OCI-LY1 (cell line): ENCODE data around the gene SLC4A1.

Experiments used
- H2AFZ ChIP-seq: fragments of 200-600 bp; sonication (generic), shearing (Covaris generic); 2 replicates; pipeline ENCODE4 v1.6.0; 2014; ENCODE audit warnings: antibody characterized with exemption, mild to moderate bottlenecking, low read length
- H3F3A ChIP-seq: fragments of 200-600 bp; sonication (generic), shearing (Covaris generic); 2 replicates; pipeline ENCODE4 v1.6.0; 2014; ENCODE audit warnings: mild to moderate bottlenecking, antibody characterized with exemption, low read length, moderate library complexity; ENCODE audit not compliant: insufficient read depth
- H3K27ac ChIP-seq: fragments of 200-600 bp; sonication (generic); 2 replicates; pipeline ENCODE4 v1.5.1; 2014; ENCODE audit warnings: low read length, mixed run types, mild to moderate bottlenecking, low read depth; ENCODE audit not compliant: poor library complexity, severe bottlenecking
- H3K27me3 ChIP-seq: fragments of 200-600 bp; sonication (generic); 2 replicates; pipeline ENCODE4 v1.6.0; 2014; ENCODE audit warnings: antibody characterized with exemption, mild to moderate bottlenecking, low read length, moderate library complexity; ENCODE audit not compliant: insufficient read depth
- H3K36me3 ChIP-seq: fragments of 200-600 bp; sonication (generic); 2 replicates; pipeline ENCODE4 v1.6.1; 2014; ENCODE audit warnings: mild to moderate bottlenecking, antibody characterized with exemption, low read length, moderate library complexity, mixed read lengths; ENCODE audit not compliant: insufficient read depth
- H3K4me1 ChIP-seq: fragments of 200-600 bp; sonication (generic); 2 replicates; pipeline ENCODE4 v1.5.1; 2014; ENCODE audit warnings: mild to moderate bottlenecking, low read length, moderate library complexity; ENCODE audit not compliant: insufficient read depth, severe bottlenecking
- H3K4me2 ChIP-seq: fragments of 200-600 bp; sonication (generic), shearing (Covaris generic); 2 replicates; pipeline ENCODE4 v1.6.1; 2014; ENCODE audit warnings: low read length
- H3K4me3 ChIP-seq: fragments of 200-600 bp; sonication (generic); 2 replicates; pipeline ENCODE4 v1.5.1; 2014; ENCODE audit warnings: low read length, low read depth, mild to moderate bottlenecking, mixed read lengths; ENCODE audit not compliant: poor library complexity, severe bottlenecking
- H3K79me2 ChIP-seq: fragments of 200-600 bp; shearing (Covaris generic); 2 replicates; pipeline ENCODE4 v1.6.1; 2016; ENCODE audit warnings: mixed run types, low read length, mixed read lengths; ENCODE audit not compliant: insufficient read depth
- H3K9ac ChIP-seq: fragments of 200-600 bp; sonication (generic), shearing (Covaris generic); 2 replicates; pipeline ENCODE4 v1.6.1; 2014; ENCODE audit warnings: mild to moderate bottlenecking, low read length, mixed read lengths
- H3K9me2 ChIP-seq: fragments of 200-600 bp; sonication (generic), shearing (Covaris generic); 2 replicates; pipeline ENCODE4 v1.6.1; 2014; ENCODE audit warnings: low read depth, mild to moderate bottlenecking, low read length, mixed read lengths
- H3K9me3 ChIP-seq: fragments of 200-600 bp; shearing (Covaris generic); 2 replicates; pipeline ENCODE4 v1.6.1; 2014; ENCODE audit warnings: low read length, mixed read lengths
- H4K20me1 ChIP-seq: fragments of 200-600 bp; sonication (generic), shearing (Covaris generic); 2 replicates; pipeline ENCODE4 v1.6.0; 2016; ENCODE audit warnings: mild to moderate bottlenecking, low read length; ENCODE audit not compliant: insufficient read depth
- CTCF ChIP-seq: fragments of 200-600 bp; sonication (generic), shearing (Covaris generic); IDR thresholded peaks from 2 replicates; pipeline ENCODE4 v1.5.1; 2017; ENCODE audit warnings: mild to moderate bottlenecking, antibody characterized with exemption, low read length, moderate library complexity, mixed read lengths
- EZH2 ChIP-seq: fragments of 200-600 bp; sonication (generic), shearing (Covaris generic); IDR thresholded peaks from 2 replicates; pipeline ENCODE4 v1.8.0; 2017; ENCODE audit warnings: borderline replicate concordance, mixed run types, mild to moderate bottlenecking, antibody characterized with exemption, low read length, moderate library complexity, mixed read lengths

SLC4A1 gene

GRCh38 chr17:44210342-44211192 is 57.4 kb downstream of the SLC4A1 start:
- no peak for TF ChIP-seq EZH2
- peak; percentile 97 for TF ChIP-seq CTCF
- no peaks in the 10 kb centered on the region for H3K9me2 ChIP-seq
- no peaks in the 10 kb centered on the region for H3K9me3 ChIP-seq
- H3K27me3 ChIP-seq = no peaks in the 10 kb centered on the region
- H3K36me3 ChIP-seq = peaks cover 74% of the 10 kb centered on the region
- H2AFZ ChIP-seq = no peak overlapping the region
- H3K9ac ChIP-seq = peak overlapping the region; percentile 72
- peak overlapping the region; percentile 46 for H3K4me3 ChIP-seq
- no peaks in the 10 kb centered on the region for H4K20me1 ChIP-seq
- peak overlapping the region; percentile 68 for H3K4me2 ChIP-seq
- H3F3A ChIP-seq = no peaks in the 10 kb centered on the region
- no peaks in the 10 kb centered on the region for H3K79me2 ChIP-seq
- H3K4me1 ChIP-seq = peaks cover 36% of the 10 kb centered on the region
- peak overlapping the region; percentile 74 for H3K27ac ChIP-seq

GRCh38 chr17:44209786-44210341 is 58.1 kb downstream of the SLC4A1 start:
- peaks cover 34% of the 10 kb centered on the region for H3K4me1 ChIP-seq
- H3K9me2 ChIP-seq = no peaks in the 10 kb centered on the region
- peak overlapping the region; percentile 68 for H3K4me2 ChIP-seq
- H3K27ac ChIP-seq = peak overlapping the region; percentile 49
- H4K20me1 ChIP-seq = no peaks in the 10 kb centered on the region
- H3K9me3 ChIP-seq = no peaks in the 10 kb centered on the region
- H3K9ac ChIP-seq = peak overlapping the region; percentile 64
- no peak for TF ChIP-seq EZH2
- TF ChIP-seq CTCF = no peak
- H3K4me3 ChIP-seq = peak overlapping the region; percentile 41
- no peak overlapping the region for H2AFZ ChIP-seq
- H3K27me3 ChIP-seq = no peaks in the 10 kb centered on the region
- no peaks in the 10 kb centered on the region; the same call in 1 of the 2 replicates for H3F3A ChIP-seq
- H3K36me3 ChIP-seq = peaks cover 67% of the 10 kb centered on the region
- H3K79me2 ChIP-seq = no peaks in the 10 kb centered on the region

- H4K20me1 ChIP-seq = no peaks in the 10 kb centered on the region
- no peak overlapping the region for H3K9ac ChIP-seq
- H3K4me3 ChIP-seq = no peak overlapping the region
- H3F3A ChIP-seq = no peaks in the 10 kb centered on the region; the same call in 1 of the 2 replicates
- H3K36me3 ChIP-seq = peaks cover 47% of the 10 kb centered on the region
- peaks cover 35% of the 10 kb centered on the region for H3K4me1 ChIP-seq
- no peak overlapping the region for H2AFZ ChIP-seq
- no peaks in the 10 kb centered on the region for H3K9me2 ChIP-seq
- no peak overlapping the region for H3K4me2 ChIP-seq
- no peaks in the 10 kb centered on the region for H3K79me2 ChIP-seq
- TF ChIP-seq EZH2 (no peak), CTCF (no peak)
- no peaks in the 10 kb centered on the region for H3K9me3 ChIP-seq
- H3K27ac ChIP-seq = no peak overlapping the region
- no peaks in the 10 kb centered on the region for H3K27me3 ChIP-seq
Observed at GRCh38 chr17:44207743-44208142, 60.2 kb downstream of the SLC4A1 start.
